Ovary (tissue), 3 donors: Measurements from ENCODE around the gene NAV2.

Experiments
- CTCF ChIP-seq, 3 donors: fragments of 450-650 bp in 2 of 3; fragments of 200-600 bp in 1 of 3; IDR thresholded peaks; one replicate each; pipeline versions ENCODE4 v1.5.1 to v1.8.0; 2016 to 2022; ENCODE audit warnings: antibody characterized with exemption in 3 of 3, mild to moderate bottlenecking in 1 of 3
- EP300 ChIP-seq: sonication (generic); formaldehyde crosslinking; IDR thresholded peaks from one replicate; pipeline ENCODE4 v1.6.1; 2017; ENCODE audit warnings: antibody characterized with exemption
- POLR2A ChIP-seq: fragments of 450-650 bp; IDR thresholded peaks from one replicate; pipeline ENCODE4 v1.6.1; 2017; ENCODE audit warnings: antibody characterized with exemption, mild to moderate bottlenecking, moderate library complexity
- donor health status: DM: no; HTN: no; CAD: no.

- TF ChIP-seq CTCF (IDR thresholded peaks at IDR 0.05) (no peak), EP300 (no peak), POLR2A (no peak)
Measured at GRCh38 chr11:19766206-19766605, 53.6 kb downstream of the NAV2 start.
